ENCODE data around the gene NMT1. TPM values are rescaled to one million over a fixed set of nuclear protein-coding genes. Genes with fewer than 3 reads are reported as not detected.

NMT1 gene
- total and polyA plus RNA-seq, 2 of the 13 experiments (the other 11 are each of a cell fraction or from before 2014, with no cell fraction given), result 75.7 to 142 TPM

GRCh38 chr17:45131616-45132319, 70.7 kb downstream of the NMT1 start (continued):
- TF ChIP-seq HNRNPK (IDR thresholded peaks at IDR 0.05; ENCODE audit: low read depth, low read length, poor library complexity, severe bottlenecking), result peak; percentile 48
- TF ChIP-seq HOXA5 (CRISPR knock-in tag; IDR thresholded peaks at IDR 0.05), result 0 out of 2 replicates have a peak, but pooled peaks have one; percentile 40
- no peak for TF ChIP-seq USF2 (IDR thresholded peaks at IDR 0.05; ENCODE audit: low read depth, low read length)
- TF ChIP-seq USF2 (CRISPR knock-in tag; IDR thresholded peaks at IDR 0.05; ENCODE audit: borderline replicate concordance), result no peak
- TF ChIP-seq ZNF724P (CRISPR knock-in tag; IDR thresholded peaks at IDR 0.05; ENCODE audit: borderline replicate concordance), result peak; percentile 42; the same call in 1 of the 2 replicates
- TF ChIP-seq ZNF598 (CRISPR knock-in tag; IDR thresholded peaks at IDR 0.05; ENCODE audit: borderline replicate concordance), result peak; percentile 77; the same call in 1 of the 2 replicates
- TF ChIP-seq KLF13 (CRISPR knock-in tag; IDR thresholded peaks at IDR 0.05), result 0 out of 2 replicates have a peak, but pooled peaks have one; percentile 11
- no peak for TF ChIP-seq ZNF124 (CRISPR knock-in tag; IDR thresholded peaks at IDR 0.05)
- TF ChIP-seq ZNF687 (CRISPR knock-in tag; IDR thresholded peaks at IDR 0.05), result peak; percentile 66
- TF ChIP-seq NR2F1 (CRISPR knock-in tag; IDR thresholded peaks at IDR 0.05), result peak; percentile 43 to 58; a peak in 2 of 4 replicates
- no peak for TF ChIP-seq ZSCAN9 (CRISPR knock-in tag; IDR thresholded peaks at IDR 0.05; ENCODE audit: borderline replicate concordance)
- TF ChIP-seq CSRNP1 (CRISPR knock-in tag; IDR thresholded peaks at IDR 0.05), result 0 out of 2 replicates have a peak, but pooled peaks have one; percentile 18
- TF ChIP-seq ZNF256 (CRISPR knock-in tag; conservative IDR thresholded peaks at IDR 0.05), result 0 out of 2 replicates have a peak, but pooled peaks have one; percentile 27
- TF ChIP-seq ZNF543 (CRISPR knock-in tag; IDR thresholded peaks at IDR 0.05), result peak; percentile 76; the same call in 1 of the 2 replicates
- TF ChIP-seq KDM2A (CRISPR knock-in tag; IDR thresholded peaks at IDR 0.05; ENCODE audit: borderline replicate concordance, low read depth), result peak; percentile 66; the same call in 1 of the 2 replicates

All from HepG2 (cell line).